PC-3 (cell line): ENCODE results near the gene ZNF148.

Experiments used
- EZH2 ChIP-seq: fragments of 300-600 bp; sonication (generic); IDR thresholded peaks from one replicate; pipeline ENCODE4 v1.6.1; 2017; ENCODE audit warnings: antibody characterized with exemption, mild to moderate bottlenecking, low read length; ENCODE audit not compliant: unreplicated experiment
- EZH2phosphoT487 ChIP-seq: fragments of 300-600 bp; sonication (generic); IDR thresholded peaks from 2 replicates; pipeline ENCODE4 v1.6.1; 2018; ENCODE audit warnings: mild to moderate bottlenecking, antibody characterized with exemption, low read length, borderline replicate concordance
- TF ChIP-seq, protein P1 (sequence below): fragments of 300-600 bp; sonication (generic); conservative IDR thresholded peaks from 2 replicates; pipeline ENCODE4 v1.5.1; 2017; ENCODE audit warnings: antibody characterized with exemption, low read depth, mild to moderate bottlenecking, low read length

DNA sequence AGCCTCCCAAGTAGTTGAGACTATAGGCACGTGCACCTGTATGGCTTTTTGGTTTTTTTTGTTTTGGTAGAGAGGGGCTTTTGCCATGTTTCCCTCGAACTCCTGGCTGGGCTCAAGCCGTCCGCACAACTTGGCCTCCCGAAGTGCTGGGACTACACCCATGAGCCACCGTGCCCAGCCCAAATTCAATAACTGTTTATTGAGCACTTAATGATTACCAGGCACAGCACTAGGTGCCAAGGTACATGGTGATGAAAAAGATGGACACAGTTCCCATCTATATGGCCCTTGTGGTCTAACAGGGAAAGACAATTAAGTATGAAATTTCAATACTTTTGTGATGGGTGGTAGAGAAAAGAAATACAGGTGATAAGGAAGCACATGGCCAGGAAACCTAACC, 35.8 kb upstream of the ZNF148 start:
- TF ChIP-seq, protein P1, sequence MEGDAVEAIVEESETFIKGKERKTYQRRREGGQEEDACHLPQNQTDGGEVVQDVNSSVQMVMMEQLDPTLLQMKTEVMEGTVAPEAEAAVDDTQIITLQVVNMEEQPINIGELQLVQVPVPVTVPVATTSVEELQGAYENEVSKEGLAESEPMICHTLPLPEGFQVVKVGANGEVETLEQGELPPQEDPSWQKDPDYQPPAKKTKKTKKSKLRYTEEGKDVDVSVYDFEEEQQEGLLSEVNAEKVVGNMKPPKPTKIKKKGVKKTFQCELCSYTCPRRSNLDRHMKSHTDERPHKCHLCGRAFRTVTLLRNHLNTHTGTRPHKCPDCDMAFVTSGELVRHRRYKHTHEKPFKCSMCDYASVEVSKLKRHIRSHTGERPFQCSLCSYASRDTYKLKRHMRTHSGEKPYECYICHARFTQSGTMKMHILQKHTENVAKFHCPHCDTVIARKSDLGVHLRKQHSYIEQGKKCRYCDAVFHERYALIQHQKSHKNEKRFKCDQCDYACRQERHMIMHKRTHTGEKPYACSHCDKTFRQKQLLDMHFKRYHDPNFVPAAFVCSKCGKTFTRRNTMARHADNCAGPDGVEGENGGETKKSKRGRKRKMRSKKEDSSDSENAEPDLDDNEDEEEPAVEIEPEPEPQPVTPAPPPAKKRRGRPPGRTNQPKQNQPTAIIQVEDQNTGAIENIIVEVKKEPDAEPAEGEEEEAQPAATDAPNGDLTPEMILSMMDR, result no peak
- no peak for TF ChIP-seq EZH2phosphoT487
- no peak for TF ChIP-seq EZH2
